ENCODE data around the gene SH3GLB2.

SH3GLB2 gene

DNA sequence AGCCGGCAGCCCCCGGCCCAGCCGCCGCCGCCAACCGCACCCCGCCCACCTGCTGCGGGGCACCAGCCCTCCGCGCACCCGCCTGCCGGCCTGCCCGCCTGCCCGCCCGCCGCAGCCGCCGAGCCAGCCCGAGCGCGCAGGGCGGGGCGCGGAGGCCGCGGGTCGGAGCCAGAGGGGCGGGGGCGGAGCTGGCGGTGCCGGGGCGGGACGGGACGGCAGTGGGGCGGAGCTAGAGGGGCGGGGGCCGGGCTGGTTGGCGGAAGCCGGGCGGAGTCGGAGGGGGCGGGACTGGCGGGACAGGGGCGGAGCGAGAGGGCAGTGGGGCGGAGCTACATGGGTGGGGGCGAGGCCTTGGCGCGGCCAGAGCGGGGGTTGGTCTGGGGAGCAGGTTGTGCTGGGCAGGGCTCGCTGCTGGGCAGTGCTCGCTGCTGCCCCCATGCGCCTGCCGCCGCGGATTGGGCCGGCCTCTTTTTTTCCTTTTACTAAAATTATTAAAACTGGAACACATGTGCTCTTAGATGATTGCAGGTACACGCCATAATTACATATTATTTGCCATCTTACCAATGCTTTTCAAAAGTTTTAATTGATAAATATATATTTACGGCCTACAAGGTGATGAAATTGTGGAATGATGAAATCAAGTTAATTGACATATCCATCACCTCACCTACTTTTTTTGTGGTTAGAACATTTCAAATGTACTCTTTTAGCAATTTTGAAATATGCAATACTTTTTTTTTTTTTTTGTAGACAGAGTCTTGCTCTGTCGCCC, at the start of gene SH3GLB2:
Gene SH3GLB2 (minus strand): TSS at position 140 of the 775 bp plus-strand sequence. CDS start 177 bp downstream, outside the sequence.
- peak; percentile 98 for DNase-seq (ENCODE audit: low read depth)
- TF ChIP-seq, protein P1, sequence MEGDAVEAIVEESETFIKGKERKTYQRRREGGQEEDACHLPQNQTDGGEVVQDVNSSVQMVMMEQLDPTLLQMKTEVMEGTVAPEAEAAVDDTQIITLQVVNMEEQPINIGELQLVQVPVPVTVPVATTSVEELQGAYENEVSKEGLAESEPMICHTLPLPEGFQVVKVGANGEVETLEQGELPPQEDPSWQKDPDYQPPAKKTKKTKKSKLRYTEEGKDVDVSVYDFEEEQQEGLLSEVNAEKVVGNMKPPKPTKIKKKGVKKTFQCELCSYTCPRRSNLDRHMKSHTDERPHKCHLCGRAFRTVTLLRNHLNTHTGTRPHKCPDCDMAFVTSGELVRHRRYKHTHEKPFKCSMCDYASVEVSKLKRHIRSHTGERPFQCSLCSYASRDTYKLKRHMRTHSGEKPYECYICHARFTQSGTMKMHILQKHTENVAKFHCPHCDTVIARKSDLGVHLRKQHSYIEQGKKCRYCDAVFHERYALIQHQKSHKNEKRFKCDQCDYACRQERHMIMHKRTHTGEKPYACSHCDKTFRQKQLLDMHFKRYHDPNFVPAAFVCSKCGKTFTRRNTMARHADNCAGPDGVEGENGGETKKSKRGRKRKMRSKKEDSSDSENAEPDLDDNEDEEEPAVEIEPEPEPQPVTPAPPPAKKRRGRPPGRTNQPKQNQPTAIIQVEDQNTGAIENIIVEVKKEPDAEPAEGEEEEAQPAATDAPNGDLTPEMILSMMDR (conservative IDR thresholded peaks at IDR 0.05; ENCODE audit: low read depth, low read length) = peak; percentile 79
- H3K4me3 ChIP-seq (ENCODE audit: low read depth, low read length) = peak within 1 kb of the TSS; percentile 70

DNA sequence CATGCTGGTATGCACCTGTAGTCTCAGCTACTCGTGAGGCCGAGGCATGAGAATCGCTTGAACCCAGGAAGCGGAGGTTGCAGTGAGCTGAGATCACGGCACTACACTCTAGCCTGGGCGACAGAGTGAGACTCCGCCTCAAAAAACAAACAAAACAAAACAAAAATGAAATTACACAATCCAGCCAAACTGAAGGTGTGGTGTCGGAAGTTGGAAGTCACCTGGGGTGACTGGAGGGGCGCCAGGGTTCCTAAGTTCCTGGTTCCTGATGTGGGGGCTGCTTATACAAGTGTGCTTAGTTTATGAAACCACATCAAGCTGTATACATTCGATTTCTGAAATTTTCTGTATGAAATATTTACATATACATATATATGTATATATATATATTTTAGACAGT, 49.1 kb upstream of the SH3GLB2 start:
- TF ChIP-seq, protein P1 (conservative IDR thresholded peaks at IDR 0.05; ENCODE audit: low read depth, low read length) = no peak
- DNase-seq (ENCODE audit: low read depth) = no peak
- no peak overlapping the region for H3K4me3 ChIP-seq (ENCODE audit: low read depth, low read length)

DNA sequence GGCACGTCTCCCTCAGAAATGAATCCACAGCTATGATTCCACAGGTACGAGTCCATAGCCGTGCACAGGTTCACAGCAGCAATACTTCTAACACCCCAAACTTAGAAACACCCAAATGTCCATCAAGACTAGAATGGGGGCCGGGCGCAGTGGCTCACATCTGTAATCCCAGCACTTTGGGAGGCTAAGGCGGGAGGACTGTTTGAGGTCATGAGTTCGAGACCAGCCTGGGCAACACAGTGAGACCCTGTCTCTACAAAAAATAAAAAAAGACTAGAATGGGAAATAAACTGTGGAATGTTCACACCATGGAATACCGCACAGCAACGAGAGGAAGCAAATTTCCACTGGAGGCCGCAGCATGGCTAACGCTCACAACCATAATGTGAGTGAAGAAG, 48.5 kb upstream of the SH3GLB2 start:
- TF ChIP-seq, protein P1 (conservative IDR thresholded peaks at IDR 0.05; ENCODE audit: low read depth, low read length) = no peak
- DNase-seq (ENCODE audit: low read depth) = no peak
- H3K4me3 ChIP-seq (ENCODE audit: low read depth, low read length) = no peak overlapping the region

DNA sequence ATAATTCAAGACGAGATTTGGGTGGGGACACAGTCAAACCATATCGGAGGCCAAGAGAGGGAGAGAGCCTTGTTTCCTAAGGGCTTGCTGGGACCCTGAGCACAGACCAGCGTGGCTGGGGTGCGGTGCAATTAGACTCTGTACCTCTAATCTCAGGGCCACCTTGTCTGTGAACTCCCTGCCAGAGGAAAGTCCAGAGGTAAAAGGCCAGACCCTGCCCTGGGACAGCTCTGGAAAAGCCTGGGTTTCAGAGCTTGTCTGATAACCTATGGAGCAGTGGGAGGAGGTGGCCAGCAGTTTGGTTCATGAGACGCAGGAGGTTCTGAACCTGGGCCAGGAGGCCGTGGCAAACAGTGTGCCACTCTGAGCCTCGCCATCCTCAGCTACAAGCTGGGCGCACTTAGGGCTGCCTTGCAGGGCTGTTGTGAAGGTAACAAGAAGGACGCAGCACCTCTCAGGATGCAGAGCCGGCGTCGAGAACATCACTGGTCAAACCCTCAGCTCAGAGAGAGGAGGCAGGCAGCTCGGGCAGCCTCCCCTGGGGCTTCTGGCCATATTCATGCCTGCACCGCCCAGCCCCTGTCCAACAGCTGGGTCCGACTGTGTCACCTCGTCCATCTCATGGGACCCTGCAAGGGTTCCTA, 48.0 kb upstream of the SH3GLB2 start:
- TF ChIP-seq, protein P1 (conservative IDR thresholded peaks at IDR 0.05; ENCODE audit: low read depth, low read length) = no peak
- no peak for DNase-seq (ENCODE audit: low read depth)
- H3K4me3 ChIP-seq (ENCODE audit: low read depth, low read length) = no peak overlapping the region

DNA sequence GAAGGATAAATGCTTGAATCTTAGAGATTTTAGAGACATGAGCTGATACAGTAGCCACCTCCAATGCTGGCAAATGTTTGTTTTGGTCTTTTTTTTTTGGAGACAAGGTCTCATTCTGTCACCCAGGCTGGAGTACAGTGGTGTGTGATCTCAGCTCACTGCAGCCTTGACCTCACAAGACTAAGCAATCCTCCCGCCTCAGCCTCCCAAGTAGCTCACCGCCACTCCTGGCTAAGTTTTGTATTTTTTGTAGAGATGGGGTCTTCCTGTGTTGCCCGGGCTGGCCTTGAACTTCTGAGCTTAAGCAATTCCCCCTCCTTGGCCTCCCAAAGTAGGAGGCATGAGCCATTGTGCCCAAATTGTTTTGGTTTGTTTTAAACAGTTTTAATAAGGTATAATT, 46.0 kb upstream of the SH3GLB2 start:
- DNase-seq (ENCODE audit: low read depth) = no peak
- TF ChIP-seq, protein P1 (conservative IDR thresholded peaks at IDR 0.05; ENCODE audit: low read depth, low read length) = no peak

DNA sequence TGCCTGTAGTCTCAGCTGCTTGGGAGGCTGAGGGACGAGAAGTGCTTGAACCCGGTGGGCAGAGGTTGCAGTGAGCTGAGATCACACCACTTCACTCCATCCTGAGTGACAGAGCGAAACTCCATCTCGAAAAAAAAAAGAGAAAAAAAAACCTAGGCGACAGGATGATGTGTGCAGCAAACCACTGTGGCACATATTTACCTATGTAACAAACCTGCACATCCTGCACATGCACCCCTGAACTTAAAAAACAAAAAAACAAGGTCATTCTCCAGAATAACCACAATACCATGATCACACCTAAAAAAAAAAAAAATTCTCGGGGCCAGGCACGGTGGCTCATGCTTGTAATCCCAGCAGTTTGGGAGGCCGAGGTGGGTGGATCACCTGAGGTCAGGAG, 45.3 kb upstream of the SH3GLB2 start:
- TF ChIP-seq, protein P1 (conservative IDR thresholded peaks at IDR 0.05; ENCODE audit: low read depth, low read length) = no peak
- DNase-seq (ENCODE audit: low read depth) = no peak
- no peak overlapping the region for H3K4me3 ChIP-seq (ENCODE audit: low read depth, low read length)

More for the DNA sequence above, 46.0 kb upstream of the SH3GLB2 start:
- no peak overlapping the region for H3K4me3 ChIP-seq (ENCODE audit: low read depth, low read length)

All from choroid plexus epithelial cell (primary cell).